GM21367 (cell line): Measurements from ENCODE around the gene C16orf92.
"Not testable (repeated sequence)": the region's sequence is repeated elsewhere in the genome, so short reads cannot be mapped to it uniquely, and the experiment has no call there.

Experiments used
- ATAC-seq: cut with Tn5 transposase; IDR thresholded peaks from one replicate; pipeline ENCODE4 v1.9.1; 2021; ENCODE audit not compliant: unreplicated experiment

C16orf92 gene

GRCh38 chr16:30003670-30004423, 19.2 kb upstream of the C16orf92 start:
- no peak for ATAC-seq

DNA sequence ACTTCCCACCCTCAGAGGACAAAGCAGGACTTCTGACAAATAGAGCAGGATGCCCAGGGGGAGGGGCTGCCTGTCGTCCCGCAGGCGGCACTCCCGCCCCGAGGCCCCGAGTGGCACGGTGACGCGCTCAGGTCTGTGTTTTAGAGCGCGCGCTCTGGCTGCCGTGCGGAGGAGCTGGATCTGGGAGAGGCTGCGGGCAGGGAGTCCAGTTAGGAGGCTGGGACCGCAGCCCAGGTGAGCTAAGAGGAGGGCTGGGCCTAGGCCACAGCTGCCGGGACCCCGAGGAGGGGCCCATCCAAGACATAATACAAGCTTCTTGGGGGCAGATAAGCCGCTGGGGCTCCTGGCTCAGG, 18.6 kb upstream of the C16orf92 start:
- no peak for ATAC-seq

DNA sequence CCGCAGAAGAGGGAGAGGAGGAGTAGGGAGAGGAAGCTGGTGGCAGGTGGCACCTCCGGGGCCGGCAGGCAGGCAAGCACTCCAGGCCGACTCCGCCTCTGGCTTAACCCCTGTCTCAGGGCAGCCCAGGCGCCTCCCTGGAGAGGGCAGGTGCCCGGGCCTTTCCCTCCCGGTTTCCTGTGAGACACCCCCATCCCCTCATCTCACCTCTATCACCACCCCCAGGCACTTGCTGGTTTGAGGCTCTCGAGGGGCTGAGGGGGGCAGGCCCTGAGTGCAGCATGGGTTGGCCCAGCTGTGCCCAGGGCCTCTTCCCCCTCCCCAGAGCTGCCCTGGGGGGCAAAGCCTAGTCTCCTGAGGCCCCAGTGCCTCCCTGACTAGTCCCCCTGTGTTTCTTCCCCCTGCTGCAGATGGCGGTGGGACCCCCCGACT, 18.2 kb upstream of the C16orf92 start:
- ATAC-seq: no peak

DNA sequence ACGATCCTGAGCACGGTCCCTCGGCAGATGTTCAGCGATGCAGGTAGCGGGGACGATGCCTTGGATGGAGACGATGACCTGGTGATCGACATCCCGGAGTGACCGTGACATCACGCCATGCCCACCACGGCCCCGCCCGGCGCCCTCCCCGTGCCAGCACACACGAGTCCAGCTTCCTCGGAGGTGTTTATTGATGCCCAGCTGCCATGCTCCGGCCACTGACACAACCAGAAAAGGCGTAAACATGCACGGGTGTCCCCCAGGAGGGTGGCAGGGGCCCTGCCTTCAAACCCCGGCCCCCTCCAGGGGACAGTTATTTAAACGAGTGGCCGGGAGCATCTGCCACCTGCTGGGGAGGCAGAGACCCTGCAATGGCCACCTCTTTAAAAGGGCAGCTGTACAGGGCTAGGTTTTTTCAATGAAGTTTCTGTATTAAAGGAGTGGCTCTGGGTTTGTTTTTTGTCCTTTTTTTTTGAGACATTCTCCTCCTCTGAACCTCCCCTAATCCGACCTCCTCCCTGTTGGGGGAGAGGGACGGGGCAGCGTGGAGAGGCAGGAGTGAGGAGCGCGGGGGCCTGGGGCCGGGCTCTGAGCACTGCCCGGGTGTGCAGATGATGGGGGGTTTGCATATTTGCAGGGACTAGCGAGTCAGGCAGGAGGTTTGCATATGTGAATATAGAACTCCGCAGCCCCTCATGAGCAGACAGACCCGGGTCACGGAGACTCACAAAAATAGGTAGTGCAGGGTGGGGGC, 17.5 kb upstream of the C16orf92 start:
- no peak for ATAC-seq

DNA sequence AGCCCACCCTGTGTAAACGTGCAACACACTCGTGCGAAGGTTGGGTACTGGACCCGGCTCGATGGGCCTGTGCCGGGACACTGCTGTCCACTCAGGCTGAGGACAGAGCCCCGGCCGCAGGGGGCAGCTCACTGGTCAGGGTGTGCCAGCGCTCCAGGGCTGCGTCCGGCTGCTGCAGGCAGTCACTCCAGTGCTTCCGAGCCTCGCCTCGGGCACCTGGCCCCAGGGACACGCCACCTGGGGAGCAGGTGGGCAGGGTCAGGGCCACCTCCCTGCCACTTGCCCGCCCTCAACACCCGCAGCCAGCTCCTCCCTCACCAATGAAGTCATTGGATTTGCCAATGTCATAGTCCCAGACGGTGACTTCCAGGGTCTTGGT, 16.9 kb upstream of the C16orf92 start:
- ATAC-seq: no peak

DNA sequence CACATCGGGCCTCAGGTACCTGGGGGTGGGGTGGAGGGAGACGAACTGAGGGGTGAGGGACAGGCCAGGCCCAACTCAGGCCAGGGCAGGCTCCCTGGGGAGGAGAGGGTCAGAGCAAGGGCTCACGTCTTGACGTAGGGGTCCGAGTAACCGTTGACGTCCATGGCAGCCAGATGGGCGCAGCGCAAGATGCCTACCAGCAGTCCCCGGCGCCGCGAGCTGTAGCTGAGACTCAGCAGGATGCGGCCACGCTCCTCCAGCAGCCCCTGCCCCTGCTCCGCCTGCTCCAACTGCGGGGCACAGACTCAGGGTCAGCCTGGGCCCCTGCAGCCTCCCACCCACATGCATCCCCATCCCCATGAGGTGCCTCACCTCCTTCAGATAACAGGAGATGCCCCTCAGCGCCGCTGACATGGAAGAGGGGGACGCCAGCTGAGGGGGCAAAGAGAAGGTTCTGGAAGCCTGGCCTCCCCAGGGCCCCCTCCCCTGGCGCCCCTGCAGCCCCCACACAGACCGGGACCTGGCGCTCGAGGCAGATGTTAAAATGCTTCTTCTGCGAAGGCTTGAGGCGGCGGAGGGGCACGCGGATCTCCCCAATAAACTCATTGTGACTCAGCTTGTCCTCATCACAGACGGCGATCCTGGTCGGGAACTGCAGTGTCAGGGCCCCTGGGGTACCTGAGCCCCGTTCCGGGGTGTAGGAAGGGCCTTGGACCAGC, 16.2 kb upstream of the C16orf92 start:
- ATAC-seq: no peak

- no peak for ATAC-seq
Measured at GRCh38 chr16:30007378-30007895, 15.6 kb upstream of the C16orf92 start.

GRCh38 chr16:30009085-30009862, 13.7 kb upstream of the C16orf92 start:
- ATAC-seq: no peak

DNA sequence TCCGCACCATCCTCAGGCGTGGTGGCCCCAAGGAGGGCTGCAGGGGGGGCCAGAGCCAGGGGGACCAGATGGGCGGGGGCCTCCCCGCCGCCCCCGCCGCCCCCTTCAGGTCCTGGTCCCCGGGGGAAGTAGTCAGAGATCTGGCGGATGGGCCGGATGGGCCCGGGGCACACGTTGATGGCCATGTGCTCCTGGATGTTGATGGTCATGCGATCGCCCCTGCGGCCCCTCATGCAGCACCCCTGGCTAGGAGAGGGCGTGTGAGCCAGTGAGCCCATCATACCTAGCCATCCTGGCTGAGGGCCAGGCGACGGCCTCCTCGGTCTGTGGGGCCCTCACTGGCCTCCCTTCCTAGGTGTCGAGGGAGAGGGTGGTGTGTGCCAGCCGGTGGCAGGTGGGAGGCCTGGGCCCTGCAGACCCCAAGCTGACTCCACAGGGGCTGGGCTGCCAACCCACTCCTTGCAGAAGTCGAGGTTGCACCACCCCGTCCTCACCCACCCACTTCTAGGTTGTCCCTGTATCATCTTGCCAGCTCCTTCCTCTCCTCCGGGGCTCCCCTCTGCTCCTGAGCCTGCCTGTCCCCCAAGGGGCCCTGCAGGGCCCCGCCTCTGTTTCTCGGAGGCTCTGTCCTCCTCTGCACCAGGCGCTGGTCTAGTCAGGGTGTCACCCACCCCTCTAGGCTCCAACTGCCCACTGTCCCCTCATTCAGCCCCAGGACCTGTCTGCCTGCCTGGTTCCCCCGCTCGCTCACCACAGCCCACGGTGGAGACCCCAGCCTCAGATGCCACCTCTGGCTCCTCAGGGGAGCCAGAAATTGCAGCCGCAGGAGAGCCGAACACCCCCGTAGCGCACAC, 12.8 kb upstream of the C16orf92 start:
- no peak for ATAC-seq

GRCh38 chr16:30010844-30011713, 11.9 kb upstream of the C16orf92 start, which contains the start of gene DOC2A:
Gene DOC2A, minus strand, starts transcription at chr16:30011027. Its CDS starts 805 bp downstream, at chr16:30010222.
- no peak for ATAC-seq

DNA sequence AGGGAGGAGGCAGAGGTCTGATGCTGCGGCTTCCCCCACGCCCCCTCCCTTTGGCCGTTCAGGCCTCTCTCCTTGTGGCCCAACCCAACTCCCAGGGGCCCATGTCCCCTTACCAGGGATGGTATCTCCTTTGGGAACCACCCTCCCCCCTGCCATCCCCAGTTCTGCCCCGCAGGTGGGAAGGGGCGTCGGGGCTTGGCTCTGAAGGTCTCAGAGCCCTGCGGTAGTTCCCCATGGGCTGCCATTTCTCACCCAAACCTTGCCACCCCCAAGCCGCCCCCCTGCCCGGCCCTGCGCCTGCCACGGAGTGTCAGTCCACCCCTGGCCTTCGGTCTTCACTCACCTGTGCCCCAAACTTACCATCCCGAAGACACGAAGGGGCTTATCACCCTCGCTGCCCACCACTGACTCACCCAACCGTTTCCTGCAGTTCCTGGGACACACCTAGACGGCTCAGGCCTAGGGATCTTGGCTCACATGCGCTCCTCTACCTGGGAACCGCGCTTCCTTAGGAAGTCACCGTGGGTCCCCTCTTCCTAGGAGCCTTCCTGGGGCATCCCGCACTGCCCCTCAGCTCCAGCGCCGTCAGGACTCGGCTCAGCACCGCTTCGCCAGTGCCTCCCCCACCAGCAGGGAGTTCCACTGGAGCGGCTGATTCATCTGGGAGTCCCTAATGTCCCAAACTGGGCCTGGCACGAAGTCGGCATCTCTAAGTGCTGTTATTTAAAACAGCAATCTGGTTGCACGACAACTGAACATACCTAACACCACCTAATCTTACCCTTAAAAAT, 11.1 kb upstream of the C16orf92 start:
- ATAC-seq: no peak

DNA sequence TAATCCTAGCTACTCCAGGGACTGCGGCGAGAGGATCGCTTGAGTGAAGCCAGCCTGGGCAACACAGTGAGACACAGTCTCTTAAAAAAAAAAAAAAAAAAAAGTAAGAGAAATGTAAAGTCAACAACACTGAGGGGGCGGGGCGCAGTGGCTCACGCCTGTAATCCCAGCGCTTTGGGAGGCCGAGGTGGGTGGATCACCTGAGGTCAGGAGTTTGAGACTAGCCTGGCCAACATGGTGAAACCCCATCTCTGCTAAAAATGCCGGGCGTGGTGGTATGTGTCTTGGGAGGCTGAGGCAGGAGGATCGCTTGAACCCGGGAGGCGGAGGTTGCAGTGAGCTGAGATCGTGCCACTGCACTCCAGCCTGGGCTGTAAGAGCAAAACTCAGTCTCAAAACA, 10.4 kb upstream of the C16orf92 start:
- ATAC-seq: not testable (repeated sequence)

DNA sequence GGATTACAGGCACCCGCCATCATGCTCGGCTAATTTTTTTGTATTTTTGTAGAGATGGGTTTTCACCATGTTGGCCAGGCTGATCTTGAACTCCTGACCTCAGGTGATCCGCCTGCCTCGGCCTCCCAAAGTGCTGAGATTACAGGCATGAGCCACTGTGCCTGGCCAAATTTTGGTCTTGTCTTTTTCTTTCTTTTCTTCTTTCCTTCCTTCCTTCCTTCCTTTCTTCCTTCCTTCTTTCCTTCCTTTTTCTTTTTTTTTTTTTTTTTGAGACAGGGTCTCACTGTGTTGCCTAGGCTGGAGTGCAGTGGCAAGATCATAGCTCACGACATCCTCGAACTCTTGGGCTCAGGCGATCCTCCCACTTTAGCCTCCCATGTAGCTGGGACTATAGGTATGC, 7.5 kb upstream of the C16orf92 start:
- ATAC-seq: not testable (repeated sequence)

- no peak for ATAC-seq
Measured at GRCh38 chr16:30016555-30017276, 6.3 kb upstream of the C16orf92 start.

DNA sequence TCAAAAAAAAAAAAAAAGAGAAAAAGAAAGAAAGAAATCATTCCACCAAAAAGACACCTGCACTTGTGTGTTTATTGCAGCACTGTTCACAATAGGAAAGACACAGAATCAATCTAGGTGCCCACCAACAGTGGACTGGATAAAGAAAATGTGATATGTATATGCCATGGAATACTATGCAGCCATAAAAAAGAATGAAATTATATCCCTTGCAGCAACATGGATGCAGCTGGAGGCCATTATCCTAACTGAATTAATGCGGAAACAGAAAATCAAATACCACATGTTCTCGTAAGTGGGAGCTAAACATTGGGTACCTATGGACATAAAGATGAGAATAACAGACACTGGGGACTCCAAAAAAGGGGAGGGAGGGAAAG, 5.7 kb upstream of the C16orf92 start:
- no peak for ATAC-seq

DNA sequence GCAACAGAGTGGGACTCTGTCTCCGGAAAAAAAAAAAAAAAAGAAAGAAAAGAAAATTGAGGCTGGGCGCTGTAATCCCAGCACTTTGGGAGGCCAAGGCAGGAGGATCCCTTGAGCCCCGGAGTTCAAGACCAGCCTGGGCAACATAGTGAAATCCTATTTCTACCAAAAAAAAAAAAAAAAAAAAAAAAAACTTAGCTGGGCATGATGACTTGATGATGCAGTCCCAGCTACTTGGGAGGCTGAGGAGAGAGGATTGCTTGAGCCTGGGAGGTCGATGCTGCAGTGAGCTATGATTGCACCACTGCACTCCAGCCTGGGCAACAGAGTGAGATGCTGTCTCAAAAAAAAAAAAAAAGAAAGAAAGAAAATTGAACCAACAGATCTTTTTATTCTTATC, 5.1 kb upstream of the C16orf92 start:
- ATAC-seq: not testable (repeated sequence)

GRCh38 chr16:30018731-30019158, 4.3 kb upstream of the C16orf92 start:
- ATAC-seq: no peak
